Measurements from ENCODE around the gene PRKRA.

- no peak for TF ChIP-seq EZH2 (IDR thresholded peaks at IDR 0.05; ENCODE audit: low read depth, unreplicated experiment)
- no peak for TF ChIP-seq CTCF (conservative IDR thresholded peaks at IDR 0.05; ENCODE audit: low read depth in 2 of 2)
- no peak for TF ChIP-seq POLR2AphosphoS5 (IDR thresholded peaks at IDR 0.05; ENCODE audit: low read depth)
- TF ChIP-seq EZH2phosphoT487 (IDR thresholded peaks at IDR 0.05; ENCODE audit: unreplicated experiment), result no peak
- TF ChIP-seq JUNB (IDR thresholded peaks at IDR 0.05; ENCODE audit: unreplicated experiment), result no peak
- TF ChIP-seq CREB1 (CRISPR knock-in tag; IDR thresholded peaks at IDR 0.05; ENCODE audit: low read depth), result no peak
- no peak for TF ChIP-seq ZNF331 (CRISPR knock-in tag; IDR thresholded peaks at IDR 0.05; ENCODE audit: low read depth)
- TF ChIP-seq, protein P1, sequence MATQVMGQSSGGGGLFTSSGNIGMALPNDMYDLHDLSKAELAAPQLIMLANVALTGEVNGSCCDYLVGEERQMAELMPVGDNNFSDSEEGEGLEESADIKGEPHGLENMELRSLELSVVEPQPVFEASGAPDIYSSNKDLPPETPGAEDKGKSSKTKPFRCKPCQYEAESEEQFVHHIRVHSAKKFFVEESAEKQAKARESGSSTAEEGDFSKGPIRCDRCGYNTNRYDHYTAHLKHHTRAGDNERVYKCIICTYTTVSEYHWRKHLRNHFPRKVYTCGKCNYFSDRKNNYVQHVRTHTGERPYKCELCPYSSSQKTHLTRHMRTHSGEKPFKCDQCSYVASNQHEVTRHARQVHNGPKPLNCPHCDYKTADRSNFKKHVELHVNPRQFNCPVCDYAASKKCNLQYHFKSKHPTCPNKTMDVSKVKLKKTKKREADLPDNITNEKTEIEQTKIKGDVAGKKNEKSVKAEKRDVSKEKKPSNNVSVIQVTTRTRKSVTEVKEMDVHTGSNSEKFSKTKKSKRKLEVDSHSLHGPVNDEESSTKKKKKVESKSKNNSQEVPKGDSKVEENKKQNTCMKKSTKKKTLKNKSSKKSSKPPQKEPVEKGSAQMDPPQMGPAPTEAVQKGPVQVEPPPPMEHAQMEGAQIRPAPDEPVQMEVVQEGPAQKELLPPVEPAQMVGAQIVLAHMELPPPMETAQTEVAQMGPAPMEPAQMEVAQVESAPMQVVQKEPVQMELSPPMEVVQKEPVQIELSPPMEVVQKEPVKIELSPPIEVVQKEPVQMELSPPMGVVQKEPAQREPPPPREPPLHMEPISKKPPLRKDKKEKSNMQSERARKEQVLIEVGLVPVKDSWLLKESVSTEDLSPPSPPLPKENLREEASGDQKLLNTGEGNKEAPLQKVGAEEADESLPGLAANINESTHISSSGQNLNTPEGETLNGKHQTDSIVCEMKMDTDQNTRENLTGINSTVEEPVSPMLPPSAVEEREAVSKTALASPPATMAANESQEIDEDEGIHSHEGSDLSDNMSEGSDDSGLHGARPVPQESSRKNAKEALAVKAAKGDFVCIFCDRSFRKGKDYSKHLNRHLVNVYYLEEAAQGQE (IDR thresholded peaks at IDR 0.05; ENCODE audit: unreplicated experiment), result no peak
- TF ChIP-seq, protein P2, sequence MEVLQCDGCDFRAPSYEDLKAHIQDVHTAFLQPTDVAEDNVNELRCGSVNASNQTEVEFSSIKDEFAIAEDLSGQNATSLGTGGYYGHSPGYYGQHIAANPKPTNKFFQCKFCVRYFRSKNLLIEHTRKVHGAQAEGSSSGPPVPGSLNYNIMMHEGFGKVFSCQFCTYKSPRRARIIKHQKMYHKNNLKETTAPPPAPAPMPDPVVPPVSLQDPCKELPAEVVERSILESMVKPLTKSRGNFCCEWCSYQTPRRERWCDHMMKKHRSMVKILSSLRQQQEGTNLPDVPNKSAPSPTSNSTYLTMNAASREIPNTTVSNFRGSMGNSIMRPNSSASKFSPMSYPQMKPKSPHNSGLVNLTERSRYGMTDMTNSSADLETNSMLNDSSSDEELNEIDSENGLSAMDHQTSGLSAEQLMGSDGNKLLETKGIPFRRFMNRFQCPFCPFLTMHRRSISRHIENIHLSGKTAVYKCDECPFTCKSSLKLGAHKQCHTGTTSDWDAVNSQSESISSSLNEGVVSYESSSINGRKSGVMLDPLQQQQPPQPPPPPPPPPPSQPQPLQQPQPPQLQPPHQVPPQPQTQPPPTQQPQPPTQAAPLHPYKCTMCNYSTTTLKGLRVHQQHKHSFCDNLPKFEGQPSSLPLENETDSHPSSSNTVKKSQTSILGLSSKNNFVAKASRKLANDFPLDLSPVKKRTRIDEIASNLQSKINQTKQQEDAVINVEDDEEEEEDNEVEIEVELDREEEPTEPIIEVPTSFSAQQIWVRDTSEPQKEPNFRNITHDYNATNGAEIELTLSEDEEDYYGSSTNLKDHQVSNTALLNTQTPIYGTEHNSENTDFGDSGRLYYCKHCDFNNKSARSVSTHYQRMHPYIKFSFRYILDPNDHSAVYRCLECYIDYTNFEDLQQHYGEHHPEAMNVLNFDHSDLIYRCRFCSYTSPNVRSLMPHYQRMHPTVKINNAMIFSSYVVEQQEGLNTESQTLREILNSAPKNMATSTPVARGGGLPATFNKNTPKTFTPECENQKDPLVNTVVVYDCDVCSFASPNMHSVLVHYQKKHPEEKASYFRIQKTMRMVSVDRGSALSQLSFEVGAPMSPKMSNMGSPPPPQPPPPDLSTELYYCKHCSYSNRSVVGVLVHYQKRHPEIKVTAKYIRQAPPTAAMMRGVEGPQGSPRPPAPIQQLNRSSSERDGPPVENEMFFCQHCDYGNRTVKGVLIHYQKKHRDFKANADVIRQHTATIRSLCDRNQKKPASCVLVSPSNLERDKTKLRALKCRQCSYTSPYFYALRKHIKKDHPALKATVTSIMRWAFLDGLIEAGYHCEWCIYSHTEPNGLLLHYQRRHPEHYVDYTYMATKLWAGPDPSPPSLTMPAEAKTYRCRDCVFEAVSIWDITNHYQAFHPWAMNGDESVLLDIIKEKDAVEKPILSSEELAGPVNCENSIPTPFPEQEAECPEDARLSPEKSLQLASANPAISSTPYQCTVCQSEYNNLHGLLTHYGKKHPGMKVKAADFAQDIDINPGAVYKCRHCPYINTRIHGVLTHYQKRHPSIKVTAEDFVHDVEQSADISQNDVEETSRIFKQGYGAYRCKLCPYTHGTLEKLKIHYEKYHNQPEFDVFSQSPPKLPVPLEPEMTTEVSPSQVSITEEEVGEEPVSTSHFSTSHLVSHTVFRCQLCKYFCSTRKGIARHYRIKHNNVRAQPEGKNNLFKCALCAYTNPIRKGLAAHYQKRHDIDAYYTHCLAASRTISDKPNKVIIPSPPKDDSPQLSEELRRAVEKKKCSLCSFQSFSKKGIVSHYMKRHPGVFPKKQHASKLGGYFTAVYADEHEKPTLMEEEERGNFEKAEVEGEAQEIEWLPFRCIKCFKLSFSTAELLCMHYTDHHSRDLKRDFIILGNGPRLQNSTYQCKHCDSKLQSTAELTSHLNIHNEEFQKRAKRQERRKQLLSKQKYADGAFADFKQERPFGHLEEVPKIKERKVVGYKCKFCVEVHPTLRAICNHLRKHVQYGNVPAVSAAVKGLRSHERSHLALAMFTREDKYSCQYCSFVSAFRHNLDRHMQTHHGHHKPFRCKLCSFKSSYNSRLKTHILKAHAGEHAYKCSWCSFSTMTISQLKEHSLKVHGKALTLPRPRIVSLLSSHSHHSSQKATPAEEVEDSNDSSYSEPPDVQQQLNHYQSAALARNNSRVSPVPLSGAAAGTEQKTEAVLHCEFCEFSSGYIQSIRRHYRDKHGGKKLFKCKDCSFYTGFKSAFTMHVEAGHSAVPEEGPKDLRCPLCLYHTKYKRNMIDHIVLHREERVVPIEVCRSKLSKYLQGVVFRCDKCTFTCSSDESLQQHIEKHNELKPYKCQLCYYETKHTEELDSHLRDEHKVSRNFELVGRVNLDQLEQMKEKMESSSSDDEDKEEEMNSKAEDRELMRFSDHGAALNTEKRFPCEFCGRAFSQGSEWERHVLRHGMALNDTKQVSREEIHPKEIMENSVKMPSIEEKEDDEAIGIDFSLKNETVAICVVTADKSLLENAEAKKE (CRISPR knock-in tag; IDR thresholded peaks at IDR 0.05), result no peak
Observed at GRCh38 chr2:178425255-178425827, 25.6 kb downstream of the PRKRA start.

Measured in GM23338 (cell line).